GM12878 (cell line): ENCODE measurements around the gene MCM5. TPM values are rescaled to one million over a fixed set of nuclear protein-coding genes. Genes with fewer than 3 reads are reported as not detected.
A peak's percentile ranks its signal among the peaks of the same experiment; 100 is the strongest.

ENCODE experiments used
- BMI1 ChIP-seq: fragments of 450-650 bp; IDR thresholded peaks from 2 replicates; pipeline ENCODE4 v1.6.1; 2016; ENCODE audit warnings: mild to moderate bottlenecking, moderate library complexity, borderline replicate concordance
- BRCA1 ChIP-seq: IDR thresholded peaks from 2 replicates; pipeline ENCODE4 v1.6.1; 2011; ENCODE audit warnings: low read depth, low read length, improper control_type of control experiment
- CREM ChIP-seq: IDR thresholded peaks from 2 replicates; pipeline ENCODE4 v1.6.1; 2014; ENCODE audit warnings: antibody characterized with exemption, low read depth
- EGR1 ChIP-seq, 2 experiments: IDR thresholded peaks; 1 replicate in 1 of 2; 2 replicates in 1 of 2; pipeline ENCODE4 v1.6.1; 2011 to 2012; ENCODE audit warnings: low read depth in 2 of 2, low read length in 2 of 2, borderline replicate concordance in 1 of 2, mild to moderate bottlenecking in 1 of 2, moderate library complexity in 1 of 2
- IKZF1 ChIP-seq: fragments of 450-650 bp; conservative IDR thresholded peaks from 2 replicates; pipeline ENCODE4 v1.6.1; 2017; ENCODE audit warnings: antibody characterized with exemption, mild to moderate bottlenecking
- NBN ChIP-seq: fragments of 450-650 bp; IDR thresholded peaks from 2 replicates; pipeline ENCODE4 v1.6.1; 2016
- NKRF ChIP-seq: fragments of 450-650 bp; conservative IDR thresholded peaks from 2 replicates; pipeline ENCODE4 v1.6.1; 2017; ENCODE audit warnings: mild to moderate bottlenecking, moderate library complexity
- NR2C1 ChIP-seq: fragments of 450-650 bp; IDR thresholded peaks from 2 replicates; pipeline ENCODE4 v1.6.1; 2017; ENCODE audit warnings: antibody characterized with exemption, mild to moderate bottlenecking, moderate library complexity
- PKNOX1 ChIP-seq: fragments of 450-650 bp; IDR thresholded peaks from 2 replicates; pipeline ENCODE4 v1.6.1; 2016; ENCODE audit warnings: mild to moderate bottlenecking
- RAD51 ChIP-seq: fragments of 450-650 bp; IDR thresholded peaks from 2 replicates; pipeline ENCODE4 v1.6.1; 2016; ENCODE audit warnings: moderate library complexity, mild to moderate bottlenecking, inconsistent platforms
- REST ChIP-seq: IDR thresholded peaks from 2 replicates; pipeline ENCODE4 v1.6.1; 2012; ENCODE audit warnings: mild to moderate bottlenecking, low read depth, low read length
- RFX5 ChIP-seq: IDR thresholded peaks from 2 replicates; pipeline ENCODE4 v1.6.1; 2011; ENCODE audit warnings: low read depth, low read length, improper control_type of control experiment
- SIX5 ChIP-seq: IDR thresholded peaks from 2 replicates; pipeline ENCODE4 v1.6.1; 2011; ENCODE audit warnings: mild to moderate bottlenecking, low read depth, low read length, moderate library complexity; ENCODE audit not compliant: severe bottlenecking
- TCF3 ChIP-seq: IDR thresholded peaks from 2 replicates; pipeline ENCODE4 v1.6.1; 2012; ENCODE audit warnings: low read depth, mild to moderate bottlenecking, low read length, borderline replicate concordance; ENCODE audit not compliant: insufficient read depth
- USF2 ChIP-seq: IDR thresholded peaks from 2 replicates; pipeline ENCODE4 v1.6.1; 2011; ENCODE audit warnings: low read depth, low read length, improper control_type of control experiment, borderline replicate concordance
- ZNF217 ChIP-seq: fragments of 450-650 bp; IDR thresholded peaks from 2 replicates; pipeline ENCODE4 v1.6.1; 2017; ENCODE audit warnings: antibody characterized with exemption, mild to moderate bottlenecking
- ZNF274 ChIP-seq: IDR thresholded peaks from one replicate; pipeline ENCODE4 v1.8.0; 2011; ENCODE audit not compliant: insufficient read length, insufficient read depth
- ZNF592 ChIP-seq: fragments of 450-650 bp; IDR thresholded peaks from 2 replicates; pipeline ENCODE4 v1.6.1; 2017; ENCODE audit warnings: mild to moderate bottlenecking, moderate library complexity
- polyA plus RNA-seq, 11 experiments: library from polyadenylated mRNA; depleted of rRNA in 4 of 11; unstranded in 6 of 11; stranded (reverse) in 5 of 11; fragments of >200 nt; fragmentation: Nextera tagmentation in 4 of 11; fragmentation: Illumina TruSeq in 1 of 11; extraction: Ambion mirVana in 4 of 11; extraction: Trizol in 1 of 11; gene quantifications; 1 replicate in 1 of 11; 2 replicates in 10 of 11; pipeline versions ENCODE4 v1.2.1 to v1.2.3, GENCODE V29; 2011 to 2016; ENCODE audit warnings: inconsistent platforms in 2 of 11, missing spikeins in 2 of 11, low read depth in 1 of 11
- total RNA-seq, 4 experiments: library from RNA; depleted of rRNA in 3 of 4; stranded (reverse); fragments of >200 nt in 3 of 4; fragmentation: Illumina TruSeq in 1 of 4; extraction: Trizol in 1 of 4; gene quantifications; 2 replicates each; pipeline versions ENCODE4 v1.2.1 to v1.2.3, GENCODE V29; 2013 to 2021

The MCM5 gene
- total and polyA plus RNA-seq, 10 of the 15 experiments (the other 5 are each of a cell fraction or from before 2014, with no cell fraction given): 14.1 to 360 (median 164) TPM

- TF ChIP-seq ZNF592: no peak
- TF ChIP-seq TCF3: no peak
- TF ChIP-seq ZNF217: no peak
- TF ChIP-seq EGR1 (IDR thresholded peaks at IDR 0.05; ENCODE audit: borderline replicate concordance in 1 of 2, low read depth in 2 of 2, low read length in 2 of 2): no peak
- no peak for TF ChIP-seq RAD51
- TF ChIP-seq CREM: peak; percentile 52; the same call in 1 of the 2 replicates
- peak; percentile 65 for TF ChIP-seq IKZF1
- no peak for TF ChIP-seq USF2
- no peak for TF ChIP-seq ZNF274
- TF ChIP-seq SIX5: no peak
- TF ChIP-seq BMI1: no peak
- peak; percentile 91 for TF ChIP-seq NBN
- TF ChIP-seq NR2C1: peak; percentile 73
- TF ChIP-seq BRCA1: no peak
- TF ChIP-seq NKRF: peak; percentile 98
- peak; percentile 86 for TF ChIP-seq PKNOX1
- TF ChIP-seq RFX5: peak; percentile 74; the same call in 1 of the 2 replicates
- no peak for TF ChIP-seq REST
Observed at GRCh38 chr22:35399678-35400500, at the start of gene MCM5 (continued).
